Measurements from ENCODE around the gene RAB3B. TPM values are rescaled to one million over a fixed set of nuclear protein-coding genes. Genes with fewer than 3 reads are reported as not detected.

Gene RAB3B, protein sequence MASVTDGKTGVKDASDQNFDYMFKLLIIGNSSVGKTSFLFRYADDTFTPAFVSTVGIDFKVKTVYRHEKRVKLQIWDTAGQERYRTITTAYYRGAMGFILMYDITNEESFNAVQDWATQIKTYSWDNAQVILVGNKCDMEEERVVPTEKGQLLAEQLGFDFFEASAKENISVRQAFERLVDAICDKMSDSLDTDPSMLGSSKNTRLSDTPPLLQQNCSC
- total RNA-seq: 10.0 and 21.7 TPM in 2 replicates

DNA sequence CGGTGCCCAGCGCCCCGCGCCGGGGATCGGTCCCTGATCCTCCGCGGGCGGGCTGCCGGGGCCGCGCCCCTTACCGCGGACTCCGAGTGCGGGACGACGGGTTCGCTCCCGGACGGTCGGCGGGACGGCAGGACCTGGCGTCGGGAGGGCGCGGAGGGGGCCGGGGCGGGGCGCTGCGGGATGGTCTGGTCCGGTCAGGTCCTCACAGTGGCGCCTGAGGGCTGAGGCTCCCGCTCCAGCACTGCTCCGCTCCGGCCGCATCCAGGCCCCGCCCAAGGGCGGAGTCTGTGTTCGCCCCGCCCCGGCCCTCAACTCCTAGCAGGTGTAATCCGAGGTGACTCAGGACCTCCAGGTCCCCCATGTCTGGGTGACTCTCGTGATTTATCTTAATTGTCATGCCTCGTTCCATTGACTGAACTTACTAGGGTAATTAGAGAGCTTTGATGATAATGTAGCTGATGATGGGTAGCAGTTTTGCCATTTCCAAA, at the start of gene RAB3B:
Gene RAB3B, minus strand, starts transcription at position 223 of the 488 bp plus-strand sequence. CDS start 13,583 bp downstream, outside the sequence.

DNA sequence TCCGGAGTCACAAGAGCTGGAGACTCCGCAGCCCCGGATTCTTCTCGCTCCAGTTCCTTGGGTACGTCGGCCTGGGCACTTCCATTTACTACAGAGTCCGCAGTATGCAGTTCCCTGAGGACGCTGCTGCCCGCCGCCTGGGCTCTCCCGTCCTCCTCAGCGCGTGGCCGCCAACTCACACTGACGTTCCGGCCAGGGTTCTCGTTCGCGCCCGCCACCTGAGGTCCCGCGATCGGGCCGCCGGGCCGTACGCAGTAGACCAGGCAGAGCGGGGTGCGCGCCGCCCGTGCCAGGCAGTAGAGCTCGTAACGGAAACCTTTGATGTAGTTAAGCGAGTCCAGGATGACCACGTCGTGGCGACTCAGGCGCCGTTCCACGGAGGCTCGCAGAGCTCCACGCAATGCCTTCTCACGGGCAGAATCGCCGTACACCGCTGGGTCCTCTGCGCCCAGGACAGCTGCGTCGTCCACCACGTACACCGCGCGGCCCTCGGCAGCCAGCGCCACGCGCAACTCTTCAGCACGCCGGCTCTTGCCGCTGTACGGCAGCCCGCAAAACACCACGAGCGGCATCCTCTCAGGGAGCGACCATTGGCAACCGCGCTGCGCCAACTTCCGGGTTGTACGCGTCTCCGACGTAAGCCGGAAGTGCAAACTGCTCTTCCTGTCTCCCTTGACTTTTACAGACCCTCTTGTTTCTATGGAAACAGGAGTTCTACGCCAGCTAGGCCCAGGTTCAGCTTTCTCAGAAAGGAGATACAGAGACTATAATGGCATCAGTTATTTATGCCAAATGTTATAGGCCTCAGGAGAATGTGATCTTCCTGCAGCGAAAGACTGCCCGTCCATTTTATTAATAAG, 42.9 kb upstream of the RAB3B start, which contains the start of gene KTI12:
Gene KTI12, minus strand, starts transcription at position 621 of the 860 bp plus-strand sequence. Its CDS starts 49 bp downstream, at position 572.

DNA sequence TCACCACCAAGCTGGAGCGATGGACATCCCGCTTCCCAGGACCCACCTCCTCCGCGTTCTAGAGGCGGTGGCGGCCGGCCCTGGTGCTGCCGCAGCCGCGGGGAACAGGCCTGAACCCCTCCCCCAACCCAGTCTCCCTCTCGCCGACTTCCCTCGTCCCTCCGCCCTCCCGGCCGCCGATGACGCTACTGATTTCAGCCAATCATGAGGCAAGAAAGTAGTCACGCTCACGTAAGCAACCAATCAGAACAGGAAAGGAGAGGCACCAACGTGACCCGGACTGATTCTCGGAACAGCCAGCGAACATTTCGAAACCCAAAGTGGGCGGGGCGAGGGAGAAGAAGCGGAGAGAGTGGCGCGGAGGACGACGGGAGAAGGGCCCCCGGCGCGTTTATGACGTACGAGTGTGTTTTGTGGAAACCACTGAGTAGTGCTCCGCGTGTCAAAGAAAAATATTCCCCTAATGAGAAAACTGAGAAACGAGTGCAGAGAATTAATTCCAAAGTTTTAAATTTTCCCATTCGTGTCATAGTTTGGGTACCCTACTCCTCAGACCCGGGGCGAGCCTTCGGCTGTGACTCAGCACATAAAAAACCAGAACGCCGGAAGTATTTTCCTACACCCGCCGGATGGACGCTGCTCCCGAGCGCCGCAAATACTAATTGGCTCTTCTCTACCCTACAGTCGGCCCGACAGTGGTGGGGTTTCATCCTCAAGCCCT, 111.7 kb downstream of the RAB3B start, which contains the start of gene NRDC:
Gene NRDC, minus strand, starts transcription at position 112 of the 721 bp plus-strand sequence. CDS start 112 bp downstream, outside the sequence.

Other genes with a start within 250 kb of the RAB3B start
- 51.6 and 69.5 TPM in 2 replicates for gene NRDC, start 112.0 kb downstream of the RAB3B start, total RNA-seq
- gene KTI12, start 43.1 kb upstream of the RAB3B start, total RNA-seq: 10.6 and 10.7 TPM in 2 replicates
- 15.8 and 18.8 TPM in 2 replicates for gene TXNDC12, start 64.5 kb upstream of the RAB3B start, total RNA-seq
- gene BTF3L4, start 65.6 kb upstream of the RAB3B start, total RNA-seq: 28.6 and 30.1 TPM in 2 replicates
- 28.3 and 36.6 TPM in 2 replicates for gene ZFYVE9, start 151.4 kb upstream of the RAB3B start, total RNA-seq

Measured in endothelial cell of coronary artery (primary cell).